IPS DF 4.7 (cell line): ENCODE results near the gene MYADM.

Experiments used
- DNase-seq: peaks from one replicate; pipeline ENCODE4 v3.0.0-alpha.2; 2013; ENCODE audit warnings: low spot score; ENCODE audit errors: extremely low read depth

MYADM gene

GRCh38 chr19:53883231-53883661 lies 15.6 kb downstream of the MYADM start:
- no peak for DNase-seq

DNA sequence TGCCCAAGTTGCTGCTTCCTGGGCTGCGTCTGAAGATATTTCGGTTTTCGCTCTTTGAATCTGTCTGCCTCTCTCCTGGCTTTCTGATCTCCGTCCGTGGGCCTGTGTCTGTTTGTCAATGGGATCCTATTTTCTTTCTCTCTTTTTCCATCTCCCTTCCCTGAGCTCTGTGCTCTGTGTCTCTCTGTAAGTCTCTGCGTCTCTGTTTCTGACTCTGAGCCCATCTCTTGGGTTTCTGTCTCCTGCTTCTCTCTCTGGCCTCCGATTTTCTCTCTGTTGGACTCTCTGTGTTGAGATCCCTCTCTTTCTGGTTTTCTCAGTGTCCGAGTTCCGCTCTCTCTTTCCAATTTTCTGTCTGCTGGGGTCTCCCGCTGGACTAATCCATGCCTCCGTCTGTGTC lies 16.1 kb downstream of the MYADM start:
- DNase-seq = no peak

- DNase-seq = no peak
Observed at GRCh38 chr19:53884256-53884655, 16.6 kb downstream of the MYADM start.

- no peak for DNase-seq
Observed at GRCh38 chr19:53885036-53885435, 17.4 kb downstream of the MYADM start.

GRCh38 chr19:53892301-53892980 lies 24.8 kb downstream of the MYADM start:
- DNase-seq = no peak

- no peak for DNase-seq
Observed at GRCh38 chr19:53892981-53893325, 25.3 kb downstream of the MYADM start.

- no peak for DNase-seq
Observed at GRCh38 chr19:53894707-53895106, 27.0 kb downstream of the MYADM start.

DNA sequence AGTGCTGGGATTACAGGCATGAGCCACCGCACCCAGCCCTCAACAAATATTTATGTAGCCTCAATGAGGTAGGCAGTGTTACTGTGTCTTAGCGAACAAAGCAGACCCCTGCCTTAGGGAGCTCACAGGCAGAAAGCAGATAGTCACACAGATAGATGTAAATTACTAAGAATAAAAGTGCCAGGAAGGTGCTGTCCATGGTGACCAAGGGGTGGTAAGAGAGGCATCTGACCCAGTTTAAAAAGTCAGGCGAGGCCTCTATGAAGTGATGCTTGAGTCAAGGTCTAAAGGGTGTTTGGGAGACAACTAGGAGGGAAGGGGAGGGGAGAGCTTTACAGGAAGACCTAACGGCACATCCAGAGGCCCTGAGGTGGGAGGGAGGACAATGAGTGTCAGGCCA lies 29.0 kb downstream of the MYADM start:
- no peak for DNase-seq

GRCh38 chr19:53897459-53897858 lies 29.8 kb downstream of the MYADM start:
- no peak for DNase-seq

DNA sequence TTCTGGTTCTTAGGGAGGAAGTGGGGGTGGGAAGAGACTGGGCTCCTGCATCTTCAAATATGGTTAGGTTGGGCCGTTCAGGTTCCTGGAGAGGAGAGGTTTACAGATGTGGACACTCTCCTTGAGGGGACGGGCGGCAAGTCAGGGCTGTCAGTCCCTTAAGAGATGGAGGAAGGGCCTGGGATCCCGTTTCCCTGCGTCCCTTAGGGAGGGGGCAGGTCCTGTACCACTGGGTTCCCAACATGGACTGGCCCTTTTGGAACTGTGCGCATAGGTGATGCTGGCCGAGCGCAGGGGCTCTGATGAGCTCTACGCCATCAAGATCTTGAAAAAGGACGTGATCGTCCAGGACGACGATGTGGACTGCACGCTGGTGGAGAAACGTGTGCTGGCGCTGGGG lies 30.5 kb downstream of the MYADM start:
- no peak for DNase-seq

DNA sequence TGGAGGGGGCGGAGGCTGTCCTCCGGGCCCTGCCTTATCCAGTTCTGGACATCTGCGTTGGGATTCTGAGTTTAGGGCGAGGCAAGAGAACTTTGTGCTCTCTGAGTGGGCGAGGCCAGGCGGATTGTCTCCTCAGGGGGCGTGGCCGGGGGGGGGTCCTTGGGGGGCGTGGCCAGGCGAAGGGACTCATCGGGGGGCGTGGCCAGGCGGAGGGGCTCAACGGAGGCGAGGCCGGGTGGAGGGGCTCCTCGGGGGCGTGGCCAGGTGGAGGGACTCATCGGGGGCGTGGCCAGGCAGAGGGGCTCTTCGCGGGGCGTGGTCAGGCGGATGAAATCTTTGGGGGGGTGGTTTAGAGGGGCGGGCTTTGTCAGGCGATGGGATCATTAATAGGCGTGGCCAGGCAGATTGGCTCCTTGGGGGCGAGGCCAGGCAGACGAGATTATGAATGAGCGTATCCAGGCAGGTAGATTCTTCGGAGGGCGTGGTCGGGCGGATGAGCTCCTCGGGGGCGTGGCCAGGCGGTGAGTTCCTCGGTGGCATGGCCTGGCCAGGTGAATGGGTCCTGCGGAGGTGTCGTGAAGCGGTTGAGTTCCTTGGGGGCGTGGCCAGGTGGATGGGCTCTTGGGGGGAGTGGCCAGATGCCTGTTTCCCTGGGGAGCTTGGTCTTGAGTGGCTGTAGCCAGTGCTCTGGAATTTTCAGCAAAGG lies 31.1 kb downstream of the MYADM start:
- DNase-seq = no peak

GRCh38 chr19:53900191-53900860 lies 32.6 kb downstream of the MYADM start:
- no peak for DNase-seq

GRCh38 chr19:53903055-53903680 lies 35.5 kb downstream of the MYADM start:
- DNase-seq = no peak

- DNase-seq = no peak
Observed at GRCh38 chr19:53904909-53905308, 37.2 kb downstream of the MYADM start.

- DNase-seq = no peak
Observed at GRCh38 chr19:53905787-53906186, 38.1 kb downstream of the MYADM start.

GRCh38 chr19:53906211-53907192 lies 38.8 kb downstream of the MYADM start:
- DNase-seq = no peak

GRCh38 chr19:53907193-53907581 lies 39.5 kb downstream of the MYADM start:
- no peak for DNase-seq

DNA sequence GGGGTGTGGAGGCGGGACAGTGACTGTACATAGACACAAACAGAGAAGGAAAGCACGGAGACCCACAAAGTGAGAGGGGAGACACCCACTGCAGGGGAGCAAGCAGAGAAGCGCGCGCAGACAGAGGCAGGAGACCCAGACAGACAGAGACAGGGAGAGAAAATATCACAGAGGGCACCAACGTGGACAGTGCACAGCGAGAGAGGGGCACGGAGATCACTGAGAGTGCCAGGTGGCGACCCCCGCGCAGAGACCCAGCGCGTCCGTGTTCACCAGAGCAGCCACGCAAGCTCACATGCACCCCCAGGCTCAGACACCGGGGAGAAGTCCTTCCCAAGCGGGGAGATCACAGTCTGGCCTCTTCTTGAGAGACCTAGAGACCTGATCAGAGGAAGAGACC lies 40.0 kb downstream of the MYADM start:
- DNase-seq = no peak

DNA sequence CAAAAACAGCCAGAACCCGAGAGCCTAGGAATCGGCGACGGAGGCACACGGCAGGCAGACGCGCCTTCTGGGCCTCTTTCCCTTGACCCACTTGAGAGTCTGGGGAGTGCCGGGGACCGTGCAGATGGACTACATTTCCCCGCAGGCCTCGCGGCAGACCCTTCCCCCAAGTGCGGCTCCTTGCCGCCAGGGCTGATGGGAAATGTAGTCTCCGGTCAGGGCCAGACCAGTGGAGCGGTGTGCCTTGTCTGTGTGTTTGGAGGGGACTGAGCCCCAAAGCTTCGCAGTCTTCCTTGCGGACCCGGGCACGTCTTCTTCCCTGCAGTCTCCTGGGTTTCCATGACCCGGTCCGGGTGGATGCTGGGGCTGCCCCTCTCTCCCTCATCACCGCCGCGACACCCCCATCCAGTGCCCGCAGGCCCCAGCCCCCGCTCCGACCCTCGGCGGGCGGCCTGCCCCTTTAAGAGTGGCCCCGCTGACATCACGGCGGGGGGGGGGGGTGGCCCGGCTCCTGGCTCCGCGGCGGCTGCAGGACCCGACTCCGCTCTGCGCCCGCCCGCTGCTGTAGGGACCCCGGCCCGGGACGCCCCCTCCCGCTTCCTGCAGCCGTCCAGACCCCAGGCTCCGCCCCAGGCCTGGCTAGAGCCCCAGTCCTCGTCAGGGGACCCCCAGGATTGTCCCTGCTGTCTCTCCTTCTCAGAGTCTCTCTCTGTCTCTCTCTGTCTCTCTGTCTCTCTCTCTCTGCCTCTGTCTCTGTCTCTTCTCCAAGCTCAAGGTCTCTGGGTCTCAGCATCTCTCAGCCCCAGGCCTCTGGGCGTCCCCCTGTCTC lies 40.6 kb downstream of the MYADM start:
- DNase-seq = no peak

DNA sequence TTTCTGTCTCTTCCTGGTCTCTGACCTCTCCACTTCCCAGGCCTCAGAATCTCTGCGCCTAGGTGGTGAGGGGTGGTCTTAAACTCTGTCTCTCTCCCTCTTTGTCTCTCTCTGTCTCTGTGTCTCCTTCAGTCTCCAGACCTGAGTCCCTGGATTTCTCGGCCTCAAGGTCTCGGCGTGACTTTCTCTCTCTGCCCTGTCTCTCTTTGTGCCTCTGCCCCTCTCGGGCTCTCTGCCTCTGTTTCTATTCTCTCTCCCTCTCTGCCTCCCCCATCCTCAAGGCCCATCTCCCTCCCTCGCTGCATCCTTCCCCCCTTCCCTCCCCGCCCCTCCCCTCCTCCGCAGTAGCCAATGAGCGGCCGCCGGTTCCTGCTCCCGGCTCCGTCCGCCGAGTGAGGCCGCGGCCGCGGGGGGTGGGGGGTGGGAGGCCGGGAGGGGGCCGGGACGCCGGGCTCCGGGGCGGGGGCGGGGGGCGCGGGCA lies 41.3 kb downstream of the MYADM start, which contains the start of gene CACNG7:
CACNG7 (plus strand) TSS at position 344 of the 481 bp plus-strand sequence. CDS start 3,554 bp downstream, outside the sequence.
- DNase-seq = no peak
